ENCODE data around the gene LEF1. TPM values are rescaled to one million over a fixed set of nuclear protein-coding genes. Genes with fewer than 3 reads are reported as not detected.

LEF1 gene
- total RNA-seq, 2 donors from 2014 or later: 1.4 to 2.3 TPM

Other genes with a start within 250 kb of the LEF1 start
- gene CYP2U1, start 237.4 kb downstream of the LEF1 start, total RNA-seq: 1 to 10 TPM; 2.8 to 4.0 TPM
- gene HADH, start 179.0 kb downstream of the LEF1 start, total RNA-seq: 100 to 1,000 TPM; 145 to 147 TPM

Data from left colon (tissue), 2 donors.